GM18951 (cell line): ENCODE data around the gene RENBP.

Experiments
- POLR2A ChIP-seq: IDR thresholded peaks from 4 replicates; pipeline ENCODE4 v1.6.1; 2011; ENCODE audit warnings: mild to moderate bottlenecking; ENCODE audit not compliant: insufficient read length, insufficient read depth; ENCODE audit errors: extremely low read depth
- in situ Hi-C: fragments of 300-500 bp; cut with MboI; formaldehyde crosslinking; loops from one replicate; pipeline ENCODE4 v1.12.0; 2022; ENCODE audit warnings: low sequenced_read_pairs, mixed read lengths, inconsistent platforms; ENCODE audit not compliant: unreplicated experiment

Gene RENBP

GRCh38 chrX:153941336-153942252 is 2.8 kb downstream of the RENBP start:
- in situ Hi-C loops: no loop called here
- no peak for TF ChIP-seq POLR2A

- TF ChIP-seq POLR2A: no peak
- in situ Hi-C loops: no loop called here
Observed at GRCh38 chrX:153939573-153939972, 4.9 kb downstream of the RENBP start.

GRCh38 chrX:153938226-153938786 is 6.1 kb downstream of the RENBP start:
- TF ChIP-seq POLR2A: no peak
- in situ Hi-C loops: no loop called here

GRCh38 chrX:153937056-153937455 is 7.4 kb downstream of the RENBP start:
- in situ Hi-C loops: no loop called here
- TF ChIP-seq POLR2A: no peak

- in situ Hi-C loops: no loop called here
- no peak for TF ChIP-seq POLR2A
Observed at GRCh38 chrX:153935326-153935851, 9.1 kb downstream of the RENBP start.

GRCh38 chrX:153934762-153935325 is 9.6 kb downstream of the RENBP start, which contains the start of gene NAA10:
Gene NAA10 (minus strand): TSS chrX:153935037. CDS start chrX:153934904, 133 bp downstream.
- in situ Hi-C loops: no loop called here
- TF ChIP-seq POLR2A: peak; percentile 73

GRCh38 chrX:153934148-153934761 is 10.2 kb downstream of the RENBP start:
- in situ Hi-C loops: no loop called here
- no peak for TF ChIP-seq POLR2A

GRCh38 chrX:153933748-153934147 is 10.7 kb downstream of the RENBP start:
- in situ Hi-C loops: no loop called here
- no peak for TF ChIP-seq POLR2A

GRCh38 chrX:153932220-153932915 is 12.1 kb downstream of the RENBP start:
- in situ Hi-C loops: no loop called here
- TF ChIP-seq POLR2A: no peak

- in situ Hi-C loops: no loop called here
- TF ChIP-seq POLR2A: no peak
Observed at GRCh38 chrX:153931748-153932147, 12.7 kb downstream of the RENBP start.

GRCh38 chrX:153931151-153931550 is 13.3 kb downstream of the RENBP start:
- in situ Hi-C loops: no loop called here
- TF ChIP-seq POLR2A: no peak

GRCh38 chrX:153930011-153930910 is 14.2 kb downstream of the RENBP start:
- no peak for TF ChIP-seq POLR2A
- in situ Hi-C loops: no loop called here

GRCh38 chrX:153929576-153929975 is 14.9 kb downstream of the RENBP start:
- in situ Hi-C loops: no loop called here
- no peak for TF ChIP-seq POLR2A
